Smooth muscle cell (in vitro differentiated cells): ENCODE results near the gene AMHR2. TPM values are rescaled to one million over a fixed set of nuclear protein-coding genes. Genes with fewer than 3 reads are reported as not detected.
"Not testable (repeated sequence)": the region's sequence is repeated elsewhere in the genome, so short reads cannot be mapped to it uniquely, and the experiment has no call there.

ENCODE experiments used
- DNase-seq: peaks from one replicate; lab custom pipeline; 2025; ENCODE audit not compliant: unreplicated experiment; lab: John Stamatoyannopoulos, UW
- H2AFZ ChIP-seq: fragments of 200-600 bp; sonication (generic); 2 replicates; pipeline ENCODE4 v1.6.0; 2016; ENCODE audit warnings: antibody characterized with exemption, low read depth, mild to moderate bottlenecking
- H3F3A ChIP-seq: fragments of 200-600 bp; sonication (generic); 2 replicates; pipeline ENCODE4 v1.6.0; 2017; ENCODE audit warnings: antibody characterized with exemption, low read depth
- H3K27ac ChIP-seq: fragments of 200-600 bp; sonication (generic); 2 replicates; pipeline ENCODE4 v1.5.1; 2016; ENCODE audit warnings: low read depth, mild to moderate bottlenecking
- H3K27me3 ChIP-seq: fragments of 200-600 bp; sonication (generic); 2 replicates; pipeline ENCODE4 v1.6.1; 2016; ENCODE audit warnings: low read depth, mild to moderate bottlenecking
- H3K36me3 ChIP-seq: fragments of 200-600 bp; sonication (generic); 2 replicates; pipeline ENCODE4 v1.5.1; 2016; ENCODE audit warnings: low read depth
- H3K4me1 ChIP-seq: fragments of 200-600 bp; sonication (generic); 2 replicates; pipeline ENCODE4 v1.5.1; 2016; ENCODE audit warnings: low read depth
- H3K4me2 ChIP-seq: fragments of 200-600 bp; sonication (generic); 2 replicates; pipeline ENCODE4 v1.6.0; 2016; ENCODE audit warnings: mild to moderate bottlenecking
- H3K4me3 ChIP-seq: fragments of 200-600 bp; sonication (generic); 2 replicates; pipeline ENCODE4 v1.5.1; 2016; ENCODE audit warnings: mild to moderate bottlenecking
- H3K79me2 ChIP-seq: fragments of 200-600 bp; sonication (generic); 2 replicates; pipeline ENCODE4 v1.6.0; 2016; ENCODE audit warnings: low read depth, mild to moderate bottlenecking
- H3K9ac ChIP-seq: fragments of 200-600 bp; sonication (generic); 2 replicates; pipeline ENCODE4 v1.6.0; 2016; ENCODE audit warnings: low read depth
- H3K9me3 ChIP-seq: fragments of 200-600 bp; sonication (generic); replicated peaks from 2 replicates; pipeline ENCODE4 v1.5.1; 2016; ENCODE audit warnings: low read depth
- H4K20me1 ChIP-seq: fragments of 200-600 bp; sonication (generic); 2 replicates; pipeline ENCODE4 v1.6.0; 2016; ENCODE audit warnings: low read depth
- WGBS: methylation state at CpG from one replicate; pipeline ENCODE4 v1.1.7; 2016; ENCODE audit warnings: low lambda C conversion rate; 5-methylcytosine and 5-hydroxymethylcytosine counted together
- polyA plus RNA-seq: library from polyadenylated mRNA; unstranded; fragments of >200 nt; fragmentation: Nextera tagmentation; extraction: Ambion mirVana; gene quantifications from 2 replicates; pipeline ENCODE4 v1.2.1, GENCODE V29; 2016
- total RNA-seq: library from RNA; depleted of rRNA; stranded (reverse); fragments of >200 nt; gene quantifications from 2 replicates; pipeline ENCODE4 v1.2.3, GENCODE V29; 2014
- TF ChIP-seq, protein P1 (sequence below): fragments of 200-600 bp; sonication (generic); IDR thresholded peaks from 2 replicates; pipeline ENCODE4 v1.5.1; 2017; ENCODE audit warnings: borderline replicate concordance, mild to moderate bottlenecking, antibody characterized with exemption; ENCODE audit not compliant: insufficient read depth, poor library complexity, severe bottlenecking

AMHR2 gene
- total and polyA plus RNA-seq, 2 experiments from 2014 or later, result 0.49 TPM; not detected in 1

GRCh38 chr12:53380794-53381730 is 42.6 kb upstream of the AMHR2 start:
- TF ChIP-seq, protein P1, sequence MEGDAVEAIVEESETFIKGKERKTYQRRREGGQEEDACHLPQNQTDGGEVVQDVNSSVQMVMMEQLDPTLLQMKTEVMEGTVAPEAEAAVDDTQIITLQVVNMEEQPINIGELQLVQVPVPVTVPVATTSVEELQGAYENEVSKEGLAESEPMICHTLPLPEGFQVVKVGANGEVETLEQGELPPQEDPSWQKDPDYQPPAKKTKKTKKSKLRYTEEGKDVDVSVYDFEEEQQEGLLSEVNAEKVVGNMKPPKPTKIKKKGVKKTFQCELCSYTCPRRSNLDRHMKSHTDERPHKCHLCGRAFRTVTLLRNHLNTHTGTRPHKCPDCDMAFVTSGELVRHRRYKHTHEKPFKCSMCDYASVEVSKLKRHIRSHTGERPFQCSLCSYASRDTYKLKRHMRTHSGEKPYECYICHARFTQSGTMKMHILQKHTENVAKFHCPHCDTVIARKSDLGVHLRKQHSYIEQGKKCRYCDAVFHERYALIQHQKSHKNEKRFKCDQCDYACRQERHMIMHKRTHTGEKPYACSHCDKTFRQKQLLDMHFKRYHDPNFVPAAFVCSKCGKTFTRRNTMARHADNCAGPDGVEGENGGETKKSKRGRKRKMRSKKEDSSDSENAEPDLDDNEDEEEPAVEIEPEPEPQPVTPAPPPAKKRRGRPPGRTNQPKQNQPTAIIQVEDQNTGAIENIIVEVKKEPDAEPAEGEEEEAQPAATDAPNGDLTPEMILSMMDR, result no peak
- peak overlapping the region; percentile 100 for H3K27ac ChIP-seq
- no peaks in the 10 kb centered on the region for H3K9me3 ChIP-seq
- peak overlapping the region; percentile 82 for H3K4me3 ChIP-seq
- no peak for DNase-seq
- H3K9ac ChIP-seq, result peak overlapping the region; percentile 46
- peaks cover 34% of the 10 kb centered on the region for H3K4me1 ChIP-seq
- H3K27me3 ChIP-seq, result no peaks in the 10 kb centered on the region
- no peak overlapping the region for H2AFZ ChIP-seq
- WGBS, result 5% methylated on average over 21 of the region's 21 CpGs
- H3K4me2 ChIP-seq, result peak overlapping the region; percentile 85
- H4K20me1 ChIP-seq, result peaks cover 53% of the 10 kb centered on the region
- H3K36me3 ChIP-seq, result no peaks in the 10 kb centered on the region
- peaks cover 7% of the 10 kb centered on the region for H3F3A ChIP-seq
- peaks cover 47% of the 10 kb centered on the region for H3K79me2 ChIP-seq

- Histone ChIP-seq H3K36me3 (no peaks in the 10 kb centered on the region), H3K79me2 (peaks cover 57% of the 10 kb centered on the region), H2AFZ (no peak overlapping the region), H3F3A (peaks cover 13% of the 10 kb centered on the region), H3K4me3 (peak overlapping the region; percentile 82), H3K9me3 (no peaks in the 10 kb centered on the region), H3K27ac (peak overlapping the region; percentile 100), H3K27me3 (no peaks in the 10 kb centered on the region), H3K4me1 (peaks cover 34% of the 10 kb centered on the region), H3K9ac (peak overlapping the region; percentile 46), H3K4me2 (peak overlapping the region; percentile 85), H4K20me1 (peaks cover 62% of the 10 kb centered on the region)
- 66% methylated on average over 9 of the region's 9 CpGs for WGBS
- TF ChIP-seq, protein P1, result peak; percentile 36
- DNase-seq, result no peak
These were observed 41.7 kb upstream of the AMHR2 start for GRCh38 chr12:53381731-53382630.

GRCh38 chr12:53383258-53383657 is 40.4 kb upstream of the AMHR2 start:
- no peaks in the 10 kb centered on the region for H3K9me3 ChIP-seq
- 85% methylated on average over 2 of the region's 2 CpGs for WGBS
- H3K27ac ChIP-seq, result no peak overlapping the region
- H2AFZ ChIP-seq, result no peak overlapping the region
- H3K4me1 ChIP-seq, result peaks cover 43% of the 10 kb centered on the region
- H3K4me2 ChIP-seq, result peak overlapping the region; percentile 85
- no peak overlapping the region for H3K9ac ChIP-seq
- no peak for DNase-seq
- H3F3A ChIP-seq, result peaks cover 13% of the 10 kb centered on the region
- H3K4me3 ChIP-seq, result peak overlapping the region; percentile 33
- TF ChIP-seq, protein P1, result no peak
- no peaks in the 10 kb centered on the region for H3K27me3 ChIP-seq
- peaks cover 75% of the 10 kb centered on the region for H4K20me1 ChIP-seq
- H3K79me2 ChIP-seq, result peaks cover 68% of the 10 kb centered on the region
- no peaks in the 10 kb centered on the region for H3K36me3 ChIP-seq

DNA sequence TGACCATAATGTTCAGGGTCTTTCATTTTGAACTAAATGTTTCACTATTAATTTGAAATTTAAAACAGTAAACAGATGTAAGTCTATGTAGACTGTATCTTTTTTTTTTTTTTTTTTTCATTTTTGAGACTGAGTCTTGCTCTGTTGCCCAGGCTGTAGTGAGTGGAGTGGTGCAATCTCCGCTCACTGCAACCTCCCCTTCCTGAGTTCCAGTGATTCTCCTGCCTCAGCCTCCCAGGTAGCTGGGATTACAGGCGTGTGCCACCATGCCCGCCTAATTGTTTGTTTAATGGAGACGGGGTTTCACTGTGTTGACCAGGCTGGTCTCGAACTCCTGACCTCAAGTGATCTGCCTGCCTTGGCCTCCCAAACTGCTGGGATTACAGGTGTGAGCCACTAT is 37.3 kb upstream of the AMHR2 start:
- peaks cover 47% of the 10 kb centered on the region for H3K4me1 ChIP-seq
- not testable (repeated sequence) for H2AFZ ChIP-seq, DNase-seq, H3K9ac ChIP-seq, H3K27me3 ChIP-seq, H3K9me3 ChIP-seq, H3K36me3 ChIP-seq
- H3K4me2 ChIP-seq, result peak overlapping the region; percentile 69
- peaks cover 100% of the 10 kb centered on the region for H4K20me1 ChIP-seq
- H3K4me3 ChIP-seq, result peak overlapping the region; percentile 28
- peak overlapping the region; percentile 55 for H3K27ac ChIP-seq
- peaks cover 16% of the 10 kb centered on the region for H3F3A ChIP-seq
- peaks cover 99% of the 10 kb centered on the region for H3K79me2 ChIP-seq
- 97% methylated on average over 5 of the region's 5 CpGs for WGBS
